Measurements from ENCODE around the gene NOSIP.

The NOSIP gene

GRCh38 chr19:49579947-49580263 is 451 bp downstream of the NOSIP start:
- peak overlapping the region; percentile 88 for H3K4me3 ChIP-seq (ENCODE audit: low read depth, low read length)
- TF ChIP-seq CTCF (IDR thresholded peaks at IDR 0.05; ENCODE audit: low read depth, low read length), result no peak

- peak overlapping the region; percentile 88 for H3K4me3 ChIP-seq (ENCODE audit: low read depth, low read length)
- no peak for TF ChIP-seq CTCF (IDR thresholded peaks at IDR 0.05; ENCODE audit: low read depth, low read length)
Measured at GRCh38 chr19:49579193-49579592, 1.2 kb downstream of the NOSIP start.

- no peak for TF ChIP-seq CTCF (IDR thresholded peaks at IDR 0.05; ENCODE audit: low read depth, low read length)
- H3K4me3 ChIP-seq (ENCODE audit: low read depth, low read length), result no peak overlapping the region
Measured at GRCh38 chr19:49574206-49574755, 6.1 kb downstream of the NOSIP start.

GRCh38 chr19:49573425-49573824 is 6.9 kb downstream of the NOSIP start:
- no peak for TF ChIP-seq CTCF (IDR thresholded peaks at IDR 0.05; ENCODE audit: low read depth, low read length)
- no peak overlapping the region for H3K4me3 ChIP-seq (ENCODE audit: low read depth, low read length)

GRCh38 chr19:49573009-49573408 is 7.3 kb downstream of the NOSIP start:
- H3K4me3 ChIP-seq (ENCODE audit: low read depth, low read length), result no peak overlapping the region
- no peak for TF ChIP-seq CTCF (IDR thresholded peaks at IDR 0.05; ENCODE audit: low read depth, low read length)

- no peak for TF ChIP-seq CTCF (IDR thresholded peaks at IDR 0.05; ENCODE audit: low read depth, low read length)
- H3K4me3 ChIP-seq (ENCODE audit: low read depth, low read length), result no peak overlapping the region
Measured at GRCh38 chr19:49570997-49571676, 9.2 kb downstream of the NOSIP start.

GRCh38 chr19:49570138-49570856 is 10.1 kb downstream of the NOSIP start:
- peak; percentile 99 for TF ChIP-seq CTCF (IDR thresholded peaks at IDR 0.05; ENCODE audit: low read depth, low read length)
- no peak overlapping the region for H3K4me3 ChIP-seq (ENCODE audit: low read depth, low read length)
